Measurements from ENCODE around the gene PIEZO2. TPM values are rescaled to one million over a fixed set of nuclear protein-coding genes. Genes with fewer than 3 reads are reported as not detected.

Gene PIEZO2
- total RNA-seq, 1 donor from 2014 or later: 1.7 TPM

- H3K4me1 Mint-ChIP-seq (ENCODE audit: low read depth): peaks cover 2% of the 10 kb centered on the region
- no peak for DNase-seq (ENCODE audit: low spot score, unreplicated experiment)
- peaks cover 6% of the 10 kb centered on the region for H3K9me3 Mint-ChIP-seq (ENCODE audit: low read depth)
- TF ChIP-seq CTCF (IDR thresholded peaks at IDR 0.05; ENCODE audit: unreplicated experiment): no peak
- no peak overlapping the region for H3K27ac Mint-ChIP-seq
- H3K36me3 Mint-ChIP-seq (ENCODE audit: insufficient read depth): no peaks in the 10 kb centered on the region
- peaks cover 15% of the 10 kb centered on the region for H3K27me3 Mint-ChIP-seq
- no peak overlapping the region for H3K4me3 Mint-ChIP-seq (ENCODE audit: low read depth)
Measured at GRCh38 chr18:10864722-10865121, 284.6 kb downstream of the PIEZO2 start.

GRCh38 chr18:10863026-10863425 is 286.3 kb downstream of the PIEZO2 start:
- Mint-ChIP-seq H3K27ac (no peak overlapping the region), H3K36me3 (ENCODE audit: insufficient read depth) (no peaks in the 10 kb centered on the region), H3K4me3 (ENCODE audit: low read depth) (no peak overlapping the region), H3K27me3 (peaks cover 20% of the 10 kb centered on the region), H3K4me1 (ENCODE audit: low read depth) (peaks cover 2% of the 10 kb centered on the region), H3K9me3 (ENCODE audit: low read depth) (peaks cover 6% of the 10 kb centered on the region)
- DNase-seq (ENCODE audit: low spot score, unreplicated experiment): no peak
- TF ChIP-seq CTCF (IDR thresholded peaks at IDR 0.05; ENCODE audit: unreplicated experiment): no peak

- DNase-seq (ENCODE audit: low spot score, unreplicated experiment): no peak
- Mint-ChIP-seq H3K4me3 (ENCODE audit: low read depth) (no peak overlapping the region), H3K4me1 (ENCODE audit: low read depth) (peaks cover 3% of the 10 kb centered on the region), H3K36me3 (ENCODE audit: insufficient read depth) (no peaks in the 10 kb centered on the region), H3K27me3 (peaks cover 33% of the 10 kb centered on the region), H3K9me3 (ENCODE audit: low read depth) (peaks cover 6% of the 10 kb centered on the region), H3K27ac (no peak overlapping the region)
- no peak for TF ChIP-seq CTCF (IDR thresholded peaks at IDR 0.05; ENCODE audit: unreplicated experiment)
Measured at GRCh38 chr18:10860928-10861327, 288.4 kb downstream of the PIEZO2 start.

GRCh38 chr18:10860382-10860781 is 289.0 kb downstream of the PIEZO2 start:
- no peak for DNase-seq (ENCODE audit: low spot score, unreplicated experiment)
- Mint-ChIP-seq H3K27ac (no peak overlapping the region), H3K9me3 (ENCODE audit: low read depth) (peaks cover 6% of the 10 kb centered on the region), H3K4me1 (ENCODE audit: low read depth) (peaks cover 3% of the 10 kb centered on the region), H3K4me3 (ENCODE audit: low read depth) (no peak overlapping the region), H3K36me3 (ENCODE audit: insufficient read depth) (no peaks in the 10 kb centered on the region), H3K27me3 (peaks cover 33% of the 10 kb centered on the region)
- no peak for TF ChIP-seq CTCF (IDR thresholded peaks at IDR 0.05; ENCODE audit: unreplicated experiment)

- Mint-ChIP-seq H3K4me1 (ENCODE audit: low read depth) (peaks cover 3% of the 10 kb centered on the region), H3K27me3 (peaks cover 39% of the 10 kb centered on the region), H3K9me3 (ENCODE audit: low read depth) (no peaks in the 10 kb centered on the region), H3K36me3 (ENCODE audit: insufficient read depth) (no peaks in the 10 kb centered on the region), H3K4me3 (ENCODE audit: low read depth) (no peak overlapping the region), H3K27ac (no peak overlapping the region)
- no peak for TF ChIP-seq CTCF (IDR thresholded peaks at IDR 0.05; ENCODE audit: unreplicated experiment)
- no peak for DNase-seq (ENCODE audit: low spot score, unreplicated experiment)
Measured at GRCh38 chr18:10858477-10858876, 290.9 kb downstream of the PIEZO2 start.
